Osteoblast (primary cell): Measurements from ENCODE around the gene ADAM22. TPM values are rescaled to one million over a fixed set of nuclear protein-coding genes. Genes with fewer than 3 reads are reported as not detected.

Source experiments
- DNase-seq: peaks from one replicate; pipeline ENCODE4 v3.0.0; 2011; ENCODE audit warnings: low spot score, mixed read lengths; ENCODE audit not compliant: insufficient read length; ENCODE audit errors: missing footprints
- H2AFZ ChIP-seq: 2 replicates; pipeline ENCODE4 v1.6.0; 2011; ENCODE audit warnings: mild to moderate bottlenecking, low read length
- H3K27ac ChIP-seq: 2 replicates; pipeline ENCODE4 v1.5.1; 2011; ENCODE audit warnings: mild to moderate bottlenecking, low read depth, low read length, moderate library complexity
- H3K27me3 ChIP-seq: 2 replicates; pipeline ENCODE4 v1.6.0; 2012; ENCODE audit warnings: mild to moderate bottlenecking, control low read depth, inconsistent platforms, low read length, moderate library complexity; ENCODE audit not compliant: insufficient read depth
- H3K36me3 ChIP-seq: 2 replicates; pipeline ENCODE4 v1.5.1; 2011; ENCODE audit warnings: mild to moderate bottlenecking, low read length, control low read depth, moderate library complexity; ENCODE audit not compliant: insufficient read depth
- H3K4me1 ChIP-seq: 2 replicates; pipeline ENCODE4 v1.5.1; 2011; ENCODE audit warnings: mild to moderate bottlenecking, low read length, control low read depth, moderate library complexity; ENCODE audit not compliant: insufficient read depth
- H3K4me2 ChIP-seq: 2 replicates; pipeline ENCODE4 v1.6.0; 2011; ENCODE audit warnings: mild to moderate bottlenecking, low read length; ENCODE audit not compliant: insufficient read depth
- H3K4me3 ChIP-seq: fragments of 200-600 bp; sonication (generic); 3 replicates; pipeline ENCODE4 v1.5.1; 2012; ENCODE audit warnings: mild to moderate bottlenecking, low read length, inconsistent platforms; ENCODE audit not compliant: insufficient read depth
- H3K79me2 ChIP-seq: 2 replicates; pipeline ENCODE4 v1.6.0; 2012; ENCODE audit warnings: mild to moderate bottlenecking, low read length, control low read depth, inconsistent platforms; ENCODE audit not compliant: insufficient read depth
- H3K9me3 ChIP-seq: 2 replicates; pipeline ENCODE4 v1.5.1; 2011; ENCODE audit warnings: low read depth, low read length, control low read depth
- H4K20me1 ChIP-seq: 2 replicates; pipeline ENCODE4 v1.6.0; 2012; ENCODE audit warnings: mild to moderate bottlenecking, low read length, control low read depth; ENCODE audit not compliant: insufficient read depth
- total RNA-seq: library from RNA; depleted of rRNA; stranded (reverse); fragments of >200 nt; gene quantifications from 2 replicates; pipeline ENCODE4 v1.2.3, GENCODE V29; 2012
- TF ChIP-seq, protein P1 (sequence below): IDR thresholded peaks from 2 replicates; pipeline ENCODE4 v1.5.1; 2011; ENCODE audit warnings: mild to moderate bottlenecking, low read depth, low read length, moderate library complexity; ENCODE audit errors: extremely low read depth

ADAM22 gene
- total RNA-seq, 1 donor = 0.36 TPM

DNA sequence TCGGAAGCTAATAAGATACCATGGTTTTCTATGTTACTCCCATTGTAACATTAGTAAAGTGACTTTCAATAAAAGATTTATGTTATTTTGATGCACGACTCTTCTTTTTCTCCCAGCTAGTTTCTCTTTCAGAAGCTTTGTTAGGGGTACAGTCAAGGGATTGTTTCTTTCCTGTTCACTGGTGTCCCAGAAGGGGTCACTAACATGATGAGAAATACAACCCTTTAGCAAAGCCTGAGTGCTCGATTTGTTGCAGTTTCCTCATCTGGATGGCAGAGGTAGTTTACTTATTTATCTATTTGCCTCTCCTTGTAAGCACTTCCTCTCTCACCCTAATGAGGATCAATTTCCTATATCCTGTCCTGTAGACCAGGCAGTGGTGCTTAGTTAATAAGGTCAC lies 268.7 kb downstream of the ADAM22 start:
- no peaks in the 10 kb centered on the region for H3K9me3 ChIP-seq
- H4K20me1 ChIP-seq = no peaks in the 10 kb centered on the region
- TF ChIP-seq, protein P1, sequence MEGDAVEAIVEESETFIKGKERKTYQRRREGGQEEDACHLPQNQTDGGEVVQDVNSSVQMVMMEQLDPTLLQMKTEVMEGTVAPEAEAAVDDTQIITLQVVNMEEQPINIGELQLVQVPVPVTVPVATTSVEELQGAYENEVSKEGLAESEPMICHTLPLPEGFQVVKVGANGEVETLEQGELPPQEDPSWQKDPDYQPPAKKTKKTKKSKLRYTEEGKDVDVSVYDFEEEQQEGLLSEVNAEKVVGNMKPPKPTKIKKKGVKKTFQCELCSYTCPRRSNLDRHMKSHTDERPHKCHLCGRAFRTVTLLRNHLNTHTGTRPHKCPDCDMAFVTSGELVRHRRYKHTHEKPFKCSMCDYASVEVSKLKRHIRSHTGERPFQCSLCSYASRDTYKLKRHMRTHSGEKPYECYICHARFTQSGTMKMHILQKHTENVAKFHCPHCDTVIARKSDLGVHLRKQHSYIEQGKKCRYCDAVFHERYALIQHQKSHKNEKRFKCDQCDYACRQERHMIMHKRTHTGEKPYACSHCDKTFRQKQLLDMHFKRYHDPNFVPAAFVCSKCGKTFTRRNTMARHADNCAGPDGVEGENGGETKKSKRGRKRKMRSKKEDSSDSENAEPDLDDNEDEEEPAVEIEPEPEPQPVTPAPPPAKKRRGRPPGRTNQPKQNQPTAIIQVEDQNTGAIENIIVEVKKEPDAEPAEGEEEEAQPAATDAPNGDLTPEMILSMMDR = no peak
- H2AFZ ChIP-seq = no peak overlapping the region
- peaks cover 32% of the 10 kb centered on the region for H3K36me3 ChIP-seq
- H3K27me3 ChIP-seq = no peaks in the 10 kb centered on the region
- DNase-seq = no peak
- no peaks in the 10 kb centered on the region for H3K79me2 ChIP-seq
- H3K4me2 ChIP-seq = no peak overlapping the region
- no peak overlapping the region for H3K27ac ChIP-seq
- no peak overlapping the region for H3K4me3 ChIP-seq
- H3K4me1 ChIP-seq = no peaks in the 10 kb centered on the region

DNA sequence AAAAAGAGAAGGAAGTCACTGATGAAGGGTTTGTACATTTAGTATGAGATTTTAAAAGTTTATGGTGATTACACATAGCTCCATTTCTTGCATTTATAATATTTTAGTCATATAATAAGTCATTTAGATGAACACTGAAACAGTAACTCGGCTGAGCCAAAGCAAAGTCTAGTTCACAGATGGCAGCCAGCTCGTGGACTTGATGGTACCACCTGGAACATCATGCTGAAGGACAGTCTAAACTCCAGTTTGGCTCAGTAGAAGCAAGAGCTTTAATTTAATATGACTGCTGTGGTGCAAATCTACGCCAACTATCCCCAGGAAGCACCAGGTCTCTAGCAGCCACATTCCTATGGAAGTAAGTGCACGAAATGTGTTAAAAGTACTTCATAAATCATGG lies 269.4 kb downstream of the ADAM22 start:
- TF ChIP-seq, protein P1 = no peak
- H4K20me1 ChIP-seq = no peaks in the 10 kb centered on the region
- no peaks in the 10 kb centered on the region for H3K27me3 ChIP-seq
- no peak overlapping the region for H3K4me2 ChIP-seq
- H2AFZ ChIP-seq = no peak overlapping the region
- H3K36me3 ChIP-seq = peaks cover 38% of the 10 kb centered on the region
- no peaks in the 10 kb centered on the region for H3K79me2 ChIP-seq
- no peaks in the 10 kb centered on the region for H3K9me3 ChIP-seq
- H3K4me1 ChIP-seq = no peaks in the 10 kb centered on the region
- DNase-seq = peak; percentile 53
- no peak overlapping the region for H3K4me3 ChIP-seq
- H3K27ac ChIP-seq = no peak overlapping the region

DNA sequence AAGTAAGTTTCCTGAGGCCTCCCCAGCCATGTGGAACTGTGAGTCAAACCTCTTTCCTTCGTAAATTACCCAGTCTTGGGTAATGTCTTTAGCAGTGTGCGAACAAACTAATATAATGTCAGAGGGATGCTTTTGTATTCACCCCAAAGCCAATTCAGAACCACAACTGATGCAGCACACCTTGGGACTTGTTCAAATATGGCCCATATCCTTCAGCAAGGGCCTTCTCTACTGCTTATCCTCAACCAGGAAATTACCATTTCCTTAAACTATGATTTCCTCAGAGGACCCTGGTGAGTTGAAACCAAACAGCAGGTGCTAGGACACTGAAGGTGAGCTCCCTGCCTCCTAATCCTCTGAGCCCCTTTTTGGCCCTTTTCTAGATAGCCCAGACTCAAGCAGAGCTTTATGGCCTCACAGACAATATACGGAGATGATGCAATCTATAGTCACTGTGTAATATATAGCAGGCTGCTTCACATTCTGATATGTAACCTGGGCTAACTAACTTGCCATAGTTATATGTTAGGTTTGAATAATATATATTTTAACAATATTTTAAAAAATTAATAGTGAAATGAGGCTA lies 270.6 kb downstream of the ADAM22 start:
- TF ChIP-seq, protein P1 = no peak

DNA sequence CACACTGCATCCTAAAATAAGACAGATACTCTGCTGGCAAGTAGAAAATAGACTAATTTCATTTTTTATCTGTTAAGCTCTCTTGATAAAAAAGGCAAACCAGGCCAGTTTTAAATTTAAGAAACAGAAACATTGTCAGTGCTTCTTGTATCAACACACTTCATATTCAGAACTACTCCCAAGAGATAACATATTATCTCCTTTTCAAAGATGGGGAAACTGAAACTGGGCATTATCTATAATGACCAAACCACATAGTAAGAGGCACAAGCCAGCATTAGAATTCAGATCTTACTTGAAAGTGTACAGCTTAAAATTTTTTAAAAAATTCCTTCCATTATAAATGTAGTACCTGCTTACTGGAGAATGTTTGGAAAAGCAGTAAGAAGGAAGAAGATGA lies 271.1 kb downstream of the ADAM22 start:
- H3K36me3 ChIP-seq = peaks cover 47% of the 10 kb centered on the region
- H3K4me3 ChIP-seq = no peak overlapping the region
- TF ChIP-seq, protein P1 = no peak
- no peak overlapping the region for H3K27ac ChIP-seq
- no peaks in the 10 kb centered on the region for H4K20me1 ChIP-seq
- no peak overlapping the region for H2AFZ ChIP-seq
- H3K4me2 ChIP-seq = no peak overlapping the region
- no peak for DNase-seq
- H3K4me1 ChIP-seq = no peaks in the 10 kb centered on the region
- no peaks in the 10 kb centered on the region for H3K79me2 ChIP-seq
- no peaks in the 10 kb centered on the region for H3K9me3 ChIP-seq
- H3K27me3 ChIP-seq = no peaks in the 10 kb centered on the region

More for the DNA sequence above, 270.6 kb downstream of the ADAM22 start:
- Histone ChIP-seq H3K27ac (no peak overlapping the region), H3K4me2 (no peak overlapping the region), H3K9me3 (no peaks in the 10 kb centered on the region), H3K36me3 (peaks cover 47% of the 10 kb centered on the region), H2AFZ (no peak overlapping the region), H3K4me3 (no peak overlapping the region), H3K4me1 (no peaks in the 10 kb centered on the region), H4K20me1 (no peaks in the 10 kb centered on the region), H3K79me2 (no peaks in the 10 kb centered on the region), H3K27me3 (no peaks in the 10 kb centered on the region)
- no peak for DNase-seq
